Endothelial cell of umbilical vein (primary cell): ENCODE measurements around the gene NAA38. TPM values are rescaled to one million over a fixed set of nuclear protein-coding genes. Genes with fewer than 3 reads are reported as not detected.

Source experiments
- BruUV-seq: library from RNA; stranded (reverse); fragments of 400-500 nt; replicated peaks from 2 replicates; lab custom pipeline; 2021; lab: Mats Ljungman, UMichigan
- CTCF ChIA-PET: fragments of 300-600, 350-600 bp; sonication (Branson Sonifier 250); formaldehyde crosslinking; loops from one replicate; lab custom pipeline; 2021; ENCODE audit warnings: antibody characterized with exemption, inconsistent platforms; lab: Charles Lee
- POLR2A ChIA-PET: fragments of 300-600, 350-600 bp; sonication (Branson Sonifier 250); formaldehyde crosslinking; loops from one replicate; lab custom pipeline; 2021; ENCODE audit warnings: antibody characterized with exemption, inconsistent platforms; lab: Charles Lee
- DNase-seq: peaks from one replicate; pipeline ENCODE4 v3.0.0-alpha.2; 2011; ENCODE audit warnings: low read depth, low spot score
- FAIRE-seq: peaks from 2 replicates; lab custom pipeline; 2011; peaks lifted over from hg19 to GRCh38; lab: Jason Lieb, UNC
- H2AFZ ChIP-seq: 2 replicates; pipeline ENCODE4 v1.6.0; 2012; ENCODE audit warnings: low read depth, low read length, control low read depth, inconsistent platforms
- H3K27ac ChIP-seq: 2 replicates; pipeline ENCODE4 v1.5.1; 2011; ENCODE audit warnings: low read depth, mild to moderate bottlenecking, control low read depth, low read length, moderate library complexity; ENCODE audit not compliant: insufficient read depth
- H3K27me3 ChIP-seq, 2 experiments: 2 replicates each; pipeline versions ENCODE4 v1.6.0 to v1.6.1; 2011; ENCODE audit warnings: low read length in 2 of 2, mixed read lengths in 1 of 2; ENCODE audit not compliant: control insufficient read depth in 2 of 2, insufficient read depth in 2 of 2
- H3K36me3 ChIP-seq, 2 experiments: 2 replicates in 1 of 2; 3 replicates in 1 of 2; pipeline ENCODE4 v1.5.1; 2011; ENCODE audit warnings: low read length in 2 of 2, mild to moderate bottlenecking in 1 of 2, moderate library complexity in 1 of 2; ENCODE audit not compliant: control insufficient read depth in 2 of 2, insufficient read depth in 2 of 2; ENCODE audit errors: extremely low read depth in 1 of 2
- H3K4me1 ChIP-seq: 3 replicates; pipeline ENCODE4 v1.5.1; 2011; ENCODE audit warnings: mild to moderate bottlenecking, low read length; ENCODE audit not compliant: control insufficient read depth, insufficient read depth; ENCODE audit errors: extremely low read depth
- H3K4me2 ChIP-seq: 2 replicates; pipeline ENCODE4 v1.6.1; 2011; ENCODE audit warnings: low read length, control low read depth, mixed read lengths; ENCODE audit not compliant: insufficient read depth
- H3K4me3 ChIP-seq, 3 experiments: fragments of 200-600 bp in 1 of 3; sonication (generic), shearing (Covaris generic) in 1 of 3; replicated peaks in 1 of 3; 2 replicates each; pipeline ENCODE4 v1.5.1; 2011 to 2016; ENCODE audit warnings: control low read depth in 3 of 3, low read length in 3 of 3, mild to moderate bottlenecking in 2 of 3, inconsistent platforms in 1 of 3, low read depth in 1 of 3, moderate library complexity in 1 of 3; ENCODE audit not compliant: insufficient read depth in 1 of 3
- H3K79me2 ChIP-seq: 2 replicates; pipeline ENCODE4 v1.6.0; 2012; ENCODE audit warnings: low read length, inconsistent platforms; ENCODE audit not compliant: control insufficient read depth, insufficient read depth
- H3K9ac ChIP-seq: replicated peaks from 2 replicates; pipeline ENCODE3; 2011; ENCODE audit warnings: low read length, control low read depth; ENCODE audit not compliant: insufficient read depth; ENCODE audit errors: extremely low read depth
- H3K9me1 ChIP-seq: replicated peaks from 3 replicates; pipeline ENCODE4 v1.6.0; 2011; ENCODE audit warnings: mild to moderate bottlenecking, low read length; ENCODE audit not compliant: control insufficient read depth, insufficient read depth; ENCODE audit errors: extremely low read depth
- H3K9me3 ChIP-seq: replicated peaks from 2 replicates; pipeline ENCODE4 v1.5.1; 2012; ENCODE audit warnings: low read length, inconsistent platforms; ENCODE audit not compliant: control insufficient read depth, insufficient read depth
- H4K20me1 ChIP-seq: replicated peaks from 2 replicates; pipeline ENCODE3; 2011; ENCODE audit warnings: mild to moderate bottlenecking, low read length; ENCODE audit not compliant: control insufficient read depth, insufficient read depth; ENCODE audit errors: extremely low read depth
- EZH2 ChIP-seq: IDR thresholded peaks from 2 replicates; pipeline ENCODE4 v1.6.1; 2012; ENCODE audit warnings: borderline replicate concordance, low read depth, mild to moderate bottlenecking, moderate library complexity, low read length, inconsistent platforms; ENCODE audit not compliant: severe bottlenecking
- FOS ChIP-seq: IDR thresholded peaks from 2 replicates; pipeline ENCODE4 v1.6.1; 2011; ENCODE audit warnings: mild to moderate bottlenecking, low read length, moderate library complexity, borderline replicate concordance; ENCODE audit not compliant: insufficient read depth
- GATA2 ChIP-seq: IDR thresholded peaks from 2 replicates; pipeline ENCODE4 v1.7.0; 2011; ENCODE audit warnings: low read depth, mild to moderate bottlenecking, moderate library complexity, mixed read lengths, low read length; ENCODE audit not compliant: insufficient read length, insufficient read depth
- JUN ChIP-seq: IDR thresholded peaks from 2 replicates; pipeline ENCODE4 v1.6.1; 2011; ENCODE audit warnings: borderline replicate concordance, low read depth; ENCODE audit not compliant: insufficient read length, insufficient read depth
- MYC ChIP-seq: IDR thresholded peaks from one replicate; pipeline ENCODE4 v1.6.1; 2011; ENCODE audit warnings: mild to moderate bottlenecking, low read depth, low read length
- POLR2A ChIP-seq: IDR thresholded peaks from 2 replicates; pipeline ENCODE4 v1.6.1; 2012; ENCODE audit warnings: low read depth, mild to moderate bottlenecking, control low read depth, low read length
- POLR2AphosphoS5 ChIP-seq: IDR thresholded peaks from 2 replicates; pipeline ENCODE4 v1.6.1; 2012; ENCODE audit warnings: low read depth, mild to moderate bottlenecking, control low read depth, low read length, moderate library complexity; ENCODE audit not compliant: insufficient read depth
- dilution Hi-C: fragments of 300-500 bp; cut with MboI; formaldehyde crosslinking; loops from one replicate; pipeline ENCODE4 v1.15.0; 2019; ENCODE audit warnings: low sequenced_read_pairs; ENCODE audit not compliant: extremely low pct_ligation_motif_present
- intact Hi-C: fragments of 100-400 bp; cut with micrococcal nuclease; formaldehyde crosslinking; loops from one replicate; pipeline ENCODE4 v1.10.0; 2022
- polyA plus RNA-seq, 4 experiments: library from polyadenylated mRNA; depleted of rRNA in 3 of 4; stranded (reverse) in 3 of 4; unstranded in 1 of 4; fragments of >200 nt; gene quantifications; 2 replicates each; pipeline versions ENCODE4 v1.2.1 to v1.2.3, GENCODE V29; 2011 to 2012; ENCODE audit warnings: missing spikeins in 1 of 4
- total RNA-seq: library from RNA; stranded (reverse); gene quantifications from 2 replicates; pipeline ENCODE4 v1.2.3, GENCODE V29; 2021
- TF ChIP-seq, protein P1 (sequence below): IDR thresholded peaks from 2 replicates; pipeline ENCODE4 v1.6.1; 2011; ENCODE audit not compliant: insufficient read depth, insufficient read length
- TF ChIP-seq, protein P2 (sequence below), 2 donors: IDR thresholded peaks; 1 replicate in 1 of 2; 2 replicates in 1 of 2; pipeline ENCODE4 v1.5.1; 2011; ENCODE audit warnings: low read length in 2 of 2, mild to moderate bottlenecking in 2 of 2, moderate library complexity in 2 of 2, control low read depth in 1 of 2, inconsistent platforms in 1 of 2, low read depth in 1 of 2; ENCODE audit not compliant: insufficient read depth in 1 of 2; ENCODE audit errors: extremely low read depth in 1 of 2

Gene NAA38
- total and polyA plus RNA-seq, 2 donors (not counting 3 experiments of a cell fraction or from before 2014, with no cell fraction given) = 119 to 267 TPM

DNA sequence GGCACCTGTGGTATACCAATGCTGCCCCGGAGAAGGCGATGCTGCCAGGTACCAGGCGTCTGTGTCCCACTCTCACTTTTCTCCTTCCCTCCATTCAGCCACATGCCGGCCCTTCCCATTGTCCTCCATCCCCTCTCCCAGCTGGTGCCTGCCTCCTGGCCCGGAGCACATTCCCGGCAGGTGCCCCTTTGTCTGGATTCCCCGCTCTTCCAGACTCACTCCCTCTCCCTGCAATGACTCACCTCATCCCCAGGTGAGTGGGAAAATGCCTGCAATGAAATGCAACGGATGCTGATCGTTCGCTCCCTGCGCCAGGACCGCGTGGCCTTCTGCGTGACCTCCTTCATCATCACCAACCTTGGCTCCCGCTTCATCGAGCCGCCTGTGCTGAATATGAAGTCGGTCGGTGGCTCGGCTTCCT, 33.8 kb downstream of the NAA38 start:
- Histone ChIP-seq H3K27ac (no peak overlapping the region), H3K36me3 (no peaks in the 10 kb centered on the region), H4K20me1 (no peaks in the 10 kb centered on the region), H3K9ac (no peak overlapping the region), H3K4me2 (no peak overlapping the region), H3K4me3 (no peak overlapping the region), H3K9me1 (no peaks in the 10 kb centered on the region), H3K9me3 (no peaks in the 10 kb centered on the region), H3K4me1 (no peaks in the 10 kb centered on the region), H3K27me3 (peaks cover 2 to 6% of the 10 kb centered on the region in 2 experiments), H2AFZ (no peak overlapping the region), H3K79me2 (no peaks in the 10 kb centered on the region)
- POLR2A ChIA-PET = no interaction called here
- intact Hi-C loops (loop anchor here (2.0 to 5.0 kb wide), 3 partner anchors 81 to 234 kb away; no protein-coding TSS in a partner anchor), dilution Hi-C loops (no loop called here)
- FAIRE-seq (no peak), DNase-seq (no peak)
- CTCF ChIA-PET = interaction anchor here (0.7 to 8.6 kb wide), 7 partner anchors 12 to 234 kb away, joined by 3 to 121 read pairs (median 3); partner anchors contain the start of gene NAA38
- TF ChIP-seq MYC (no peak), POLR2AphosphoS5 (no peak), GATA2 (no peak), POLR2A (no peak), EZH2 (no peak), JUN (no peak), FOS (no peak)
- TF ChIP-seq, protein P1, sequence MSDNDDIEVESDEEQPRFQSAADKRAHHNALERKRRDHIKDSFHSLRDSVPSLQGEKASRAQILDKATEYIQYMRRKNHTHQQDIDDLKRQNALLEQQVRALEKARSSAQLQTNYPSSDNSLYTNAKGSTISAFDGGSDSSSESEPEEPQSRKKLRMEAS = no peak
- TF ChIP-seq, protein P2, sequence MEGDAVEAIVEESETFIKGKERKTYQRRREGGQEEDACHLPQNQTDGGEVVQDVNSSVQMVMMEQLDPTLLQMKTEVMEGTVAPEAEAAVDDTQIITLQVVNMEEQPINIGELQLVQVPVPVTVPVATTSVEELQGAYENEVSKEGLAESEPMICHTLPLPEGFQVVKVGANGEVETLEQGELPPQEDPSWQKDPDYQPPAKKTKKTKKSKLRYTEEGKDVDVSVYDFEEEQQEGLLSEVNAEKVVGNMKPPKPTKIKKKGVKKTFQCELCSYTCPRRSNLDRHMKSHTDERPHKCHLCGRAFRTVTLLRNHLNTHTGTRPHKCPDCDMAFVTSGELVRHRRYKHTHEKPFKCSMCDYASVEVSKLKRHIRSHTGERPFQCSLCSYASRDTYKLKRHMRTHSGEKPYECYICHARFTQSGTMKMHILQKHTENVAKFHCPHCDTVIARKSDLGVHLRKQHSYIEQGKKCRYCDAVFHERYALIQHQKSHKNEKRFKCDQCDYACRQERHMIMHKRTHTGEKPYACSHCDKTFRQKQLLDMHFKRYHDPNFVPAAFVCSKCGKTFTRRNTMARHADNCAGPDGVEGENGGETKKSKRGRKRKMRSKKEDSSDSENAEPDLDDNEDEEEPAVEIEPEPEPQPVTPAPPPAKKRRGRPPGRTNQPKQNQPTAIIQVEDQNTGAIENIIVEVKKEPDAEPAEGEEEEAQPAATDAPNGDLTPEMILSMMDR (IDR thresholded peaks at IDR 0.05; ENCODE audit: extremely low read depth in 1 of 2, insufficient read depth in 1 of 2, low read depth in 1 of 2, low read length in 2 of 2) = no peak
- no TSS peak for BruUV-seq
